GM12892 (cell line): Measurements from ENCODE around the gene STAG3.
"Not testable (repeated sequence)": the region's sequence is repeated elsewhere in the genome, so short reads cannot be mapped to it uniquely, and the experiment has no call there.

Experiments
- POLR2A ChIP-seq: IDR thresholded peaks from 2 replicates; pipeline ENCODE4 v1.6.1; 2011; ENCODE audit warnings: low read depth, low read length, control low read depth
- POLR2AphosphoS5 ChIP-seq: IDR thresholded peaks from 2 replicates; pipeline ENCODE4 v1.6.1; 2011; ENCODE audit warnings: low read depth, low read length, control low read depth
- TAF1 ChIP-seq: IDR thresholded peaks from 2 replicates; pipeline ENCODE4 v1.6.1; 2011; ENCODE audit warnings: low read depth, mild to moderate bottlenecking, control low read depth, low read length, borderline replicate concordance

- not testable (repeated sequence) for TF ChIP-seq POLR2AphosphoS5, POLR2A, TAF1
These were observed 68.6 kb downstream of the STAG3 start for GRCh38 chr7:100246121-100246864.
